ENCODE results near the gene ABCF3. TPM values are rescaled to one million over a fixed set of nuclear protein-coding genes. Genes with fewer than 3 reads are reported as not detected.

The ABCF3 gene
- total RNA-seq, 4 donors from 2014 or later, result 11.8 to 73.0 (median 36.8) TPM

DNA sequence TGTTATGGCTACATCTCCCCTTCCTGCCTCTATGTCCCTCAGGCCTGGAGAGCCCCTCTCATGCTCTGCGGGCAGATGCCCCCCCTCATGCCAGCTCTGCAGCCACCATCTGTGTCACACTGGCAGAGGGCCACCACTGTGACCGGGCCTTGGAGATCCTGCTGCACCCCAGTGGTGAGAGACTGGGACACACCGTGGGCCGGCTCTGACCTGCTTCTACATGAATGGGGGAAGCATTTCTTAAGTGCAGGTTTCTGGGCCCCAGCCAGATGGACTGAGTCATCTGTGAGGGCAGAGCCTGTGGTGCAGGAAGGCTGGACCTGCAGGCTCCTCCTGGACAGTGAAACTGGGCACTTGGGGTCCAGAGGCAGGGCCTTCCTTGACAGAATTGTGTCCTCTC is 48.2 kb downstream of the ABCF3 start:
- peak; percentile 40 to 49 for DNase-seq
- peaks cover 8 to 18% of the 10 kb centered on the region in 2 donors for H3K27me3 ChIP-seq
- intact Hi-C loops (cut with DNase I; ENCODE audit: low total_unique reads), result no loop called here

DNA sequence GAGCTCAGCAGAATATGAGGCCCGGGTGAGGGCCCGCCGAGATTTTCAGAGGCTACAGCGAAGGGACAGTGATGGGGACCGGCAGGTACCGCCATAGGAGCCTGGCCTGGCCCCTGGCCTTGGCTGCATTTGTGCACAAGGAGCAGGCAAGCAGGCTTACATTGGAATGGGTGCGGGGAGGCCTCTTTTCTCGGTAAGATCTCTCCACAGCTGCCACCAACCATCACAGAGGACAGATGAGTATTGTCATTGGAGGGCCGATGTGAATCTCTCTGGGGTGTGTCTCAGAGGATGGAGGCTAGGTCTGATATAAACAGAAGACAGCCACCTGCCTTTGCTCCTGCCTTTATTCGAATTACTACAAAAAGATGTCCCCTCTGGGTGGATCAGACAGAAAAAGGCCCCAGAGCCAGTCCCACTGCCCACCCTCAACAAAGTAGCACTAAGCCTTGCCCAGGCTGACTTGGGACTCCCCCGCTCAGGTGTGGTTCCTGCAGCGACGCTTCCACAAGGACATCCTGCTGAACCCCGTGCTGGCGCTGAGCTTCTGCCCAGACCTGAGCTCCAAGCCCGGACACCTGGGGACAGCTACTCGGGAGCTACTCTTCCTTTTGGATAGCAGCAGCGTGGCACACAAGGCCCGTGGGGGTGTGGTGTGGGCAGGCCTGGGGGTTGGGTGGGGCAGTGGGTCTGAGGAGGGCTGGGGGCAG is 48.8 kb downstream of the ABCF3 start:
- H3K4me3 ChIP-seq, result no peak overlapping the region
- H3K27ac ChIP-seq, result no peak overlapping the region
- DNase-seq, result no peak
- TF ChIP-seq, protein P1, sequence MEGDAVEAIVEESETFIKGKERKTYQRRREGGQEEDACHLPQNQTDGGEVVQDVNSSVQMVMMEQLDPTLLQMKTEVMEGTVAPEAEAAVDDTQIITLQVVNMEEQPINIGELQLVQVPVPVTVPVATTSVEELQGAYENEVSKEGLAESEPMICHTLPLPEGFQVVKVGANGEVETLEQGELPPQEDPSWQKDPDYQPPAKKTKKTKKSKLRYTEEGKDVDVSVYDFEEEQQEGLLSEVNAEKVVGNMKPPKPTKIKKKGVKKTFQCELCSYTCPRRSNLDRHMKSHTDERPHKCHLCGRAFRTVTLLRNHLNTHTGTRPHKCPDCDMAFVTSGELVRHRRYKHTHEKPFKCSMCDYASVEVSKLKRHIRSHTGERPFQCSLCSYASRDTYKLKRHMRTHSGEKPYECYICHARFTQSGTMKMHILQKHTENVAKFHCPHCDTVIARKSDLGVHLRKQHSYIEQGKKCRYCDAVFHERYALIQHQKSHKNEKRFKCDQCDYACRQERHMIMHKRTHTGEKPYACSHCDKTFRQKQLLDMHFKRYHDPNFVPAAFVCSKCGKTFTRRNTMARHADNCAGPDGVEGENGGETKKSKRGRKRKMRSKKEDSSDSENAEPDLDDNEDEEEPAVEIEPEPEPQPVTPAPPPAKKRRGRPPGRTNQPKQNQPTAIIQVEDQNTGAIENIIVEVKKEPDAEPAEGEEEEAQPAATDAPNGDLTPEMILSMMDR (IDR thresholded peaks at IDR 0.05), result no peak
- TF ChIP-seq POLR2A (IDR thresholded peaks at IDR 0.05), result no peak
- H3K36me3 ChIP-seq, result no peaks in the 10 kb centered on the region
- intact Hi-C loops (cut with DNase I; ENCODE audit: low total_unique reads), result no loop called here
- peaks cover 0 to 10% of the 10 kb centered on the region in 2 donors for H3K4me1 ChIP-seq
- H3K9me3 ChIP-seq, result no peaks in the 10 kb centered on the region
- peaks cover 8 to 12% of the 10 kb centered on the region in 2 donors for H3K27me3 ChIP-seq

More for the DNA sequence above, 48.2 kb downstream of the ABCF3 start:
- Histone ChIP-seq H3K36me3 (no peaks in the 10 kb centered on the region), H3K27ac (no peak overlapping the region), H3K4me3 (no peak overlapping the region), H3K4me1 (peaks cover 0 to 13% of the 10 kb centered on the region in 2 donors), H3K9me3 (no peaks in the 10 kb centered on the region)
- no peak for TF ChIP-seq POLR2A (IDR thresholded peaks at IDR 0.05)
- TF ChIP-seq, protein P1 (IDR thresholded peaks at IDR 0.05), result no peak

DNA sequence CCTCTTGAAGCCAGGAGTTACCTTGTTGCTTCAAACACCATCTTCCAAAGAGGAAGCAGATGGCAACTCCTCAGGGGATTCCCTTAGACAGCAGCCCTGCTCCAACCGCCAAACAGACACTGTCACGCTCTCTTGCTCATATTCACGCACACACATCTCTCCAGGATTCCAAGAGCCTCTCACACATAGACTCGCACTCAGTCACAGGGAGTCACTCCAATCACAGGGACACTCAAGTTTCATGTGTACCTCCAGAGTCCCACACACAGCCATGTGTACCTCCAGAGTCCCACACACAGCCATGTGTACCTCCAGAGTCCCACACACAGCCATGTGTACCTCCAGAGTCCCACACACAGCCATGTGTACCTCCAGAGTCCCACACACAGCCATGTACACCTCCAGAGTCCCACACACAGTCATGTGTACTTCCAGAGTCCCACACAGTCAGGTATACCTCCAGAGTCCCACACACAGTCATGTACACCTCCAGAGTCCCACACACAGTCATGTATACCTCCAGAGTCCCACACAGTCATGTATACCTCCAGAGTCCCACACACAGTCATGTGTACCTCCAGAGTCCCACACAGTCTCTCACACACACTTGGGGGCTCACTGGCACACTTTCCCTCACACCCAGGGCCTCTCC is 49.5 kb downstream of the ABCF3 start:
- Histone ChIP-seq H3K9me3 (no peaks in the 10 kb centered on the region), H3K36me3 (no peaks in the 10 kb centered on the region), H3K27me3 (peaks cover 6 to 8% of the 10 kb centered on the region in 2 donors), H3K27ac (no peak overlapping the region), H3K4me3 (no peak overlapping the region), H3K4me1 (peaks cover 0 to 3% of the 10 kb centered on the region in 2 donors)
- intact Hi-C loops (cut with DNase I; ENCODE audit: low total_unique reads), result no loop called here
- DNase-seq, result no peak
- TF ChIP-seq, protein P1 (IDR thresholded peaks at IDR 0.05), result no peak
- TF ChIP-seq POLR2A (IDR thresholded peaks at IDR 0.05), result no peak

DNA sequence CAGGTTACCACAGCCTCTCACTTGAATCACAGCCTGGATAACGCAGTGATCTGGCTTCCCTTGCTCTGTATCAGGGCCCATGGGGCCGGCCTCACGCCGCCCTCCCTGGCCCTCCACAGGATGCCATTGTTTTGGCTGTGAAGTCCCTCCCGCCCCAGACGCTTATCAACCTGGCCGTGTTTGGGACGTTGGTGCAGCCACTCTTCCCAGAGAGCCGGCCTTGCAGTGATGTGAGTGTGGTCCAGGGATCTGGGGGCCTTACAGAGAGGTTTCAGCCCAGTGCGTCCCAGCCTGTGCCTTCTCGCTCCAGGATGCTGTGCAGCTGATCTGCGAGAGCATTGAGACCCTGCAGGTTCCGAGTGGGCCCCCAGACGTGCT is 50.0 kb downstream of the ABCF3 start:
- no peak for TF ChIP-seq POLR2A (IDR thresholded peaks at IDR 0.05)
- TF ChIP-seq, protein P1 (IDR thresholded peaks at IDR 0.05), result no peak
- Histone ChIP-seq H3K27me3 (peaks cover 4 to 8% of the 10 kb centered on the region in 2 donors), H3K9me3 (no peaks in the 10 kb centered on the region), H3K27ac (no peak overlapping the region), H3K4me3 (no peak overlapping the region), H3K4me1 (no peaks in the 10 kb centered on the region), H3K36me3 (no peaks in the 10 kb centered on the region)
- DNase-seq, result no peak
- intact Hi-C loops (cut with DNase I; ENCODE audit: low total_unique reads), result no loop called here

DNA sequence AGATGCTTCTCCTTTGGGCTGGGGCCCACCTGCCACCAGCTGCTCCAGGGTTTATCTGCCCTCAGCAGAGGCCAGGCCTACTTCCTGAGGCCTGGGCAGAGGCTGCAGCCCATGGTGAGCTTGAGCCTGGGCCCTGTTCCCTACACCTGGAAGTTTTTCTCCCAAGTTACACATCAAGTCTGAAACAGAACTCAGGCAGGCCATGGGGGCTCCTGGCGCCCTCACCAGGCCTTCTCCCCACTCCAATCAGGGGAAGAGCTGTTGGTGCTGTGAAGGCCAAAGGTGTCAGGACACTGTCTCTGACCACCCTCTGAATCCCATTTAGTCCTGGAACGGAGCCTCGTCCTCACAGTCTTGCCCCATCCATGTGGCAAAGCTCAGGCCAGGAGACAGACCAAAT is 50.6 kb downstream of the ABCF3 start:
- H3K9me3 ChIP-seq, result no peaks in the 10 kb centered on the region
- TF ChIP-seq POLR2A (IDR thresholded peaks at IDR 0.05), result no peak
- TF ChIP-seq, protein P1 (IDR thresholded peaks at IDR 0.05), result no peak
- peaks cover 0 to 6% of the 10 kb centered on the region in 2 donors for H3K27me3 ChIP-seq
- H3K4me3 ChIP-seq, result no peak overlapping the region
- DNase-seq, result no peak
- H3K27ac ChIP-seq, result no peak overlapping the region
- intact Hi-C loops (cut with DNase I; ENCODE audit: low total_unique reads), result no loop called here
- no peaks in the 10 kb centered on the region for H3K36me3 ChIP-seq
- H3K4me1 ChIP-seq, result no peaks in the 10 kb centered on the region
